ENCODE measurements around the gene CFI. TPM values are rescaled to one million over a fixed set of nuclear protein-coding genes. Genes with fewer than 3 reads are reported as not detected.
A peak's percentile ranks its signal among the peaks of the same experiment; 100 is the strongest.

Gene CFI
- polyA plus RNA-seq, 3 donors = not detected

- Histone ChIP-seq H3K79me2 (ENCODE audit: insufficient read depth, low read length) (no peaks in the 10 kb centered on the region), H3K4me1 (ENCODE audit: control insufficient read depth in 1 of 2, insufficient read depth in 2 of 2, low read length in 2 of 2) (no peaks in the 10 kb centered on the region), H3K36me3 (replicated peaks in 1 of 2; ENCODE audit: control insufficient read depth in 1 of 2, insufficient read depth in 2 of 2, low read length in 2 of 2) (peaks cover 46 to 81% of the 10 kb centered on the region in 2 donors), H3K9me3 (replicated peaks in 1 of 2; ENCODE audit: control insufficient read depth in 1 of 2, insufficient read depth in 1 of 2, low read length in 2 of 2) (no peaks in the 10 kb centered on the region), H2AFZ (ENCODE audit: insufficient read depth, low read depth, low read length, poor library complexity, severe bottlenecking) (no peak overlapping the region), H4K20me1 (ENCODE audit: insufficient read depth, low read length) (no peaks in the 10 kb centered on the region), H3K4me3 (replicated peaks in 1 of 3; ENCODE audit: low read depth in 2 of 3, low read length in 3 of 3) (no peak overlapping the region), H3K4me2 (replicated peaks; ENCODE audit: extremely low read depth, low read length, poor library complexity, severe bottlenecking) (no peak overlapping the region), H3K27ac (ENCODE audit: low read depth in 1 of 2, low read length in 2 of 2) (no peak overlapping the region), H3K9ac (ENCODE audit: insufficient read depth, low read length, poor library complexity, severe bottlenecking) (no peak overlapping the region), H3K27me3 (ENCODE audit: control insufficient read depth in 2 of 2, insufficient read depth in 2 of 2, low read length in 2 of 2) (no peaks in the 10 kb centered on the region)
- Mint-ChIP-seq H3K36me3 (peaks cover 61 to 68% of the 10 kb centered on the region in 2 donors), H3K27me3 (ENCODE audit: low read depth in 3 of 3) (peaks cover 0 to 1% (median 0%) of the 10 kb centered on the region in 3 donors), H3K27ac (peak overlapping the region in 2 of 7 donors; percentile 38 to 46), H3K4me3 (no peak overlapping the region), H3K9me3 (no peaks in the 10 kb centered on the region), H3K4me1 (peaks cover 7% of the 10 kb centered on the region)
- DNase-seq = no peak
- no CpG with 5 or more reads among the region's 1 CpG for WGBS (ENCODE audit: insufficient coverage)
- no peak for TF ChIP-seq CTCF (IDR thresholded peaks at IDR 0.05)
- intact Hi-C loops (cut with micrococcal nuclease) = no loop called here
These were observed 110.3 kb downstream of the CFI start for GRCh38 chr4:109691411-109691920.

Other genes starting within 250 kb of the CFI start
- gene MCUB, start 241.8 kb downstream of the CFI start, polyA plus RNA-seq = 100 to 1,000 TPM; 117 to 125 (median 123) TPM
- gene CASP6, start 98.6 kb downstream of the CFI start, polyA plus RNA-seq = 10 to 100 TPM in 2 of 3 donors, 1 to 10 TPM in 1; 4.7 to 24.4 (median 23.3) TPM
- gene PLA2G12A, start 71.9 kb downstream of the CFI start, polyA plus RNA-seq = 10 to 100 TPM in 2 of 3 donors, 1 to 10 TPM in 1; 1.8 to 16.2 (median 15.1) TPM
- gene GAR1, start 13.8 kb upstream of the CFI start, polyA plus RNA-seq = 1 to 10 TPM; 4.3 to 8.7 (median 4.7) TPM
- gene RRH, start 26.0 kb upstream of the CFI start, polyA plus RNA-seq = not detected
- gene LRIT3, start 46.1 kb upstream of the CFI start, polyA plus RNA-seq = under 1 TPM in 1 of 3 donors, not detected in 2; 0.07 TPM
- gene EGF, start 110.9 kb upstream of the CFI start, polyA plus RNA-seq = 1 to 10 TPM in 1 of 3 donors, under 1 TPM in 1, not detected in 1; 0.17 to 4.8 TPM

Measured in CD14-positive monocyte (primary cell).